CD4-positive, alpha-beta T cell treated with Interleukin-12 subunit alpha and Interleukin-12 subunit beta, for 1 hour (primary cell): ENCODE measurements around the gene CAMTA1.

Experiments used
- DNase-seq: peaks from one replicate; pipeline ENCODE4 v3.0.0-alpha.2; 2020

CAMTA1 gene

GRCh38 chr1:7097938-7098592 lies 312.8 kb downstream of the CAMTA1 start:
- no peak for DNase-seq

- DNase-seq = no peak
Measured at GRCh38 chr1:7098641-7099040, 313.4 kb downstream of the CAMTA1 start.

GRCh38 chr1:7100479-7100878 lies 315.2 kb downstream of the CAMTA1 start:
- DNase-seq = no peak

GRCh38 chr1:7101187-7101586 lies 315.9 kb downstream of the CAMTA1 start:
- no peak for DNase-seq

- DNase-seq = no peak
Measured at GRCh38 chr1:7103361-7103782, 318.1 kb downstream of the CAMTA1 start.

DNA sequence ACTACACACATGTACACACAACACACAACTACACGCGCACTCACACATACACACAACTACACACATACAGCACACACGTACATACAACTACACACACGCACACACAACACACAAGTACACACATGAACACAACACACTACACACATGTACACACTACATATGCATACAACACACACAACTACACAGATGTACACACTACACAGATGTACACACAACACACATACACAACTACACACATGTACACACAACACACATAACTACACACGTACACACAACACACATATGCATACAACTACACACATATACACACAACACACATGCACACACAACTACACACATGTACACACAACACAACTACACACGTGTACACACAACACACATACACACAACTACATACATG lies 318.6 kb downstream of the CAMTA1 start:
- DNase-seq = no peak

DNA sequence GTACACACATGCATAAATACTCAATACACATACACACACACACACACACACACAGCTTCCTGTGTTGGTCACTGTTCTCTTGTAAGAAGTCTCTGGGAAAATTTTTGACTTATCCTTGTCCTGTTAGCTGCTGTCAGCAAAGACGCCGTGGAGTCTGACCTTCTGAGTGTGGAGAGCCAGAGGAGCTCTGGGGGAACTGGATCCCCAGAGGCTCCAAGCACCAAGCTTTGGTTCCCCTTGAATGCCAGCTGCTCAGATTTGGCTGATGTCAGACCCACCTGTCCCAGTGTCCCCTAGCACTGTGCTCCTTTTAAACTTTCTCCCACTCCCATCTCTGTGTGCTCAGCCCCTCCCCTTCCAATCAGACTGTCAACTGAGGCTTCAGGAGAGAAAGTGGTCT lies 319.1 kb downstream of the CAMTA1 start:
- DNase-seq = no peak

DNA sequence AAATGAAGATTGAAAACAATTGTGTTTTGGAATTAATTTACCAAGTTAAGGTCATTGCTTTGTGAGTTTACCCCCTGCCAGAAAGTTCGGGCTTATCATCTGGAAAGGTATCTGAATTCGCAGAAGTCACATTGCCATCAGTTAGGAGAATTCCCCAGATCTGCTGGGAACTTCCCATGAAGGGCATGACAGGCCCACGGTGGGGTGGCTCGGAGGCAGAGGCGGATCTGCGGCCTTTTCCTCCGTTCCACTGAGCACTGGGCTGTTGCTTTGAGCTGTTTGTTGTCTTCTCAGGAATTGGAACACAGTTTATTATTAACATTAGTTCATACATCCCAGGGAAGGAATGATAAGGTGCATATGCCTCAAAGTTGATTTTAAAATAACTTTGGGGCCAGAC lies 320.0 kb downstream of the CAMTA1 start:
- no peak for DNase-seq

GRCh38 chr1:7106442-7107108 lies 321.3 kb downstream of the CAMTA1 start:
- DNase-seq = no peak

GRCh38 chr1:7107109-7107830 lies 322.0 kb downstream of the CAMTA1 start:
- no peak for DNase-seq

DNA sequence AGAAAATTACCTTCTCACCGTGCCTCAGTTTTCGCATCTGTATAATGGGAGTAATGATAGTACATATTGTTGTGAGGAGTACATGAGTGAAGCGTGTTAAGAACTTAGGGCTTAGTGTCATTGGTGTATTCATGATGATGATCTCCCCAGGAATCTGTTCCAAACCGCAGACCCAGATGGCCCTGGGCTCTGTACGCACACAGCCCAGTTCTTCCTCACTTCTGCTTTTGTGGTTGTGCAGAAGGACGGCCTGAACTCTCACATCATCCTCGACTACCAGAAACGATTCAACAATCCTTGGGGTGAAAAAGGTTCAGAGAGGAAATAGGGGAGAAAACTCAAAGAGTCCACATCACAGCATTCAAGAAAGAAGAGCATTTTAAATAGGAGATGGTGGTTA lies 323.0 kb downstream of the CAMTA1 start:
- DNase-seq = no peak

- DNase-seq = no peak
Measured at GRCh38 chr1:7109901-7110300, 324.6 kb downstream of the CAMTA1 start.

GRCh38 chr1:7110321-7110720 lies 325.1 kb downstream of the CAMTA1 start:
- no peak for DNase-seq

DNA sequence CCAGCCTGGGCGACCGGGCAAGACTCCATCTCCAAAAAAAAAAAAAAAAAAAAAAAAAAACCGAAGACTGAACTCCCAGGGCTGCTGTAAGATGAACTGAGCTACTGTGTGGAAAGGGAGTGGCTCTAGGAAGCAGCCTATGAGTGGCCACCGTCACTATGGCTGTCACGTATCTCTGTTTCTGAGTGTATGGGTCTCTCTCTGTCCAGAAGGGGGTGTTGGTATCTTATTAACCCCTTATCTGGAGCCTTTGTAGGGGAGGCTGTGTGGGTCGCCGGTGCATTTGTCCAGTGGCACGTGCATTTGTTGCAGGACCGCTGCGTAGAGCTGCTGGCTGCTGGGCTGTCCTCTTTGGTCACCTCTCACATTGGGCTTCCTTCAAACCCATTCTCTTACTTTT lies 326.6 kb downstream of the CAMTA1 start:
- no peak for DNase-seq

- DNase-seq = no peak
Measured at GRCh38 chr1:7113136-7113535, 327.9 kb downstream of the CAMTA1 start.

DNA sequence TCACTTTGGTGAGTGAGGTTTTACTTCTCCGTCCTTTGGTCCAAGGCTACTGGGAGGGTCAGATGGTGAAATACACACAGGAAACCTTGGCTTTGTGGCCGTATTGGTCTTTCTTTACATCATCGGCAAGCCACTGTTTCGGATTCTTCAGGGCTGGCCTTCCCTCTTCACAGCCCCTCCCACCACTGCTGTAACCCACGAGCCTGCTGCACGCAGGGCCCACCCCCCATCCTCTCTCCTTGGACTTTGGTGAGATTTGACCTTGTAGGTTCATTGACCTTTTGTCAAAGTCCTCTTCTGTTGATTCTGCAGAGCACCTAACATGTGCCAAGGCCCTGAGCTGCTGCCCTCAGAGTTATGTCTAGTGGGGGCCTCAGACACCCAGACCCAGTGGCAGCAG lies 328.6 kb downstream of the CAMTA1 start:
- no peak for DNase-seq

DNA sequence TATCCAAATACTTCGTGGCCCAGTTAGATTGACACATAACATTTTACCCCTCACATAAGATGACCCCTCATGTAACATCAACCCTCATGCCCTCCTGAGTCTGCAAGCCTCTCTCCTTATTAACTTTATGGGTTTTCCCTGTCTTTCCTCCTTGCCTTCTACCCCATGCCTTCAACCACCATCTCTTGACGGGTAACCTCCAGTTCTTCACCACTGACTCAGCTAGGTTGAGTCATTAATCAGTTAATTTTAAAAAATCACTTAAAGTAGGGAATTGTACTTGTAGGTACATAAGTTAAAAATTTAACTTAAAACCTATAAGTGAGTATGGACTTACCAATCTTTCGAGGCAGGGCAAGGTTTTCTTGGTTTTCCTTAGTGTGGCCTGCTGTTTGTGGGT lies 330.7 kb downstream of the CAMTA1 start:
- no peak for DNase-seq

GRCh38 chr1:7117399-7118281 lies 332.4 kb downstream of the CAMTA1 start:
- no peak for DNase-seq

DNA sequence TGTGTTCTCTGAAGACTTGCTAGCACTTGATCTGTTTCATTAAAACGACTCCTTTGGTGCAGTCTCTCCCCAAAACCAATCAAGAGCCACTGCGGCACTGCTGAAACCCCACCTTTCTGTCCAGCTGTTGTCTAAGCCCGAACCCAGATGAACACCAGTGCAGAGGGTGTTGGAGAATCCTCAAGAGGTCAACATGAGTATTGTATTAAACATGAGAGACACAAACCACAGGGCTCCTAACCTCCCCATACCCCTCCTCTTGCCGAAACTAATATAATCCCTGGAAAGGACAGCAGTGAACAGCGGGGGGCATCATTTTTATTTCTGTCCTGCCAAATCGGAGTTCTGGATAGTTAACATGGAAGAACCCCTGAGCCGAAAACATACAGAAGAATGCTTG lies 333.9 kb downstream of the CAMTA1 start:
- no peak for DNase-seq

GRCh38 chr1:7120863-7121621 lies 335.8 kb downstream of the CAMTA1 start:
- DNase-seq = no peak

DNA sequence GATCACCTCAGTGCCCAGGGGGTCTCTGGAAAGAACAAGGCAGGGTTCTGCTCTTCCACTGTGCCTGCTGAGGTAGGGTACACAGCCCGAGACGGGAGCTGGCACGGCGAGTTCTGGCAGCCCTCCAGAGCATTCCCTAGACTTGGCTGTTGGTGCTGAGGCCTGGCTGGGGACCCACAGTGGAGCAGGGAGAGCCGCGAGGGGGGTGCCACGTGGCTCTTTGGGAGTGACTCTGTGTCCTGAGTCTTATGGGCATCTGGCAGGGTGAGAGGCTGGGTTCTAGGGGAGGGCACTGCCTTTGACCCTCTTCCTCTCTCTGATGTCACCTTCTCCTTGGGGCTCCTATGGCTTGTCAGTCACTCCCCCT lies 336.4 kb downstream of the CAMTA1 start:
- DNase-seq = no peak

- no peak for DNase-seq
Measured at GRCh38 chr1:7127322-7128075, 342.2 kb downstream of the CAMTA1 start.
